ENCODE data around the gene ZNF407. TPM values are rescaled to one million over a fixed set of nuclear protein-coding genes. Genes with fewer than 3 reads are reported as not detected.
"Not testable (repeated sequence)": the region's sequence is repeated elsewhere in the genome, so short reads cannot be mapped to it uniquely, and the experiment has no call there.

ZNF407 gene
- total RNA-seq, 1 experiment from 2014 or later: 5.3 TPM

GRCh38 chr18:75101916-75102315, 504.2 kb downstream of the ZNF407 start:
- no peak for DNase-seq (ENCODE audit: low read depth)

GRCh38 chr18:75104029-75104428, 506.4 kb downstream of the ZNF407 start:
- DNase-seq (ENCODE audit: low read depth): not testable (repeated sequence)

- DNase-seq (ENCODE audit: low read depth): no peak
Observed at GRCh38 chr18:75104483-75104882, 506.8 kb downstream of the ZNF407 start.

DNA sequence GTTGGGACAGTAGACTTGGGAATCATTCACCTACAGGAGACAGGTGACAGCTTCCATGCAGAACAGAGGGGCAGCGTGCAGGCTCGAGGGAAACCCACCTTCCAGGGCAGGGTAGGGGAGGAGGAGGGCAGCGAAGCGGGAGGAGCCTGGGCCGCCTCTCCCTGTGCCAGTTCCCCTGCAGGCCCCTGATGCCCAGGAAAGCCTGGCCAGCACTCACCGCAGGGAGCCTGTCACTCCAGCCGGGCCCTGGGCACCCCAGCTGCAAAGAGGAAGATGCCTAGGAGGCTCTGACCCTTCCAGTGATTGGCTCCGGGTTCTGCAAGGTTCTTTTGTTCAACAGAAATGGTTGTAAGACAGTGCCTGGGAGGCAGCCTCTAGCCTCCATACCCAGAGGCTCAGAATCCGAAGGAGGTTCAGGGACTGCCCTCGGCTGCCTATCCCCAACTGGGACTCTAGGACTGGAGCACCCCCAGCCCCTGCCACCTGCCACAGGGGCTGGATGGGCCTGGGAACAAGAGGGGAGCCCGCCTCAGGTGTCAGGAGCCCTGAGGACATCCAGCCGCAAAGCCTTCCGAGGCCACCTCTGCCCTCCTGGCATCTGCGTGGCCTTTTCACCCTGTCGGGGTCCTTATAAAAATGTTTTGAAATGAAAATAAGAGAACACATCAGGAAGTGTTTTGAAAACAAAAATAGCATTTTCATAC, 508.0 kb downstream of the ZNF407 start:
- no peak for DNase-seq (ENCODE audit: low read depth)

DNA sequence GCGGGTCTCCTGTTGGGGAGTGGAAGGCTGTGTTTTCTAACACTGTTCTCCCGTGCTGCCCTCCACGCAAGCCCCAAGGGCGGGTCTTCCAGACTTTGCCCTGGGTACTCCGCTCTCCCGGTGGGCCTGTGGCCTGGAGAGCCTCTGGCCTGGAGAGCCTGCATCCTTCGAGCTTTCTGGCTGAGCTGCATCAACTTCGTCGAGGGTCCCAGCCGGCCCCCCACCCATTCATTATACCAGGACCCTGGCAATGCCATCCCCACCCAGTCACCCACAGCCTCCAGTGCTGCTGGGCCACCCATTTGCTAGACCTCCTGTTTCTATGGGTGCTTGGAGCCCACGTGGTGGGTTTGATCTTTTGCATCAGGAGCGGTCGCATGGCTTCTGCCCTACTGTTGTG, 509.1 kb downstream of the ZNF407 start:
- DNase-seq (ENCODE audit: low read depth): no peak

- DNase-seq (ENCODE audit: low read depth): no peak
Observed at GRCh38 chr18:75107196-75107930, 509.7 kb downstream of the ZNF407 start.

- DNase-seq (ENCODE audit: low read depth): no peak
Observed at GRCh38 chr18:75107931-75108276, 510.2 kb downstream of the ZNF407 start.

GRCh38 chr18:75108579-75109318, 511.1 kb downstream of the ZNF407 start:
- DNase-seq (ENCODE audit: low read depth): no peak

- DNase-seq (ENCODE audit: low read depth): no peak
Observed at GRCh38 chr18:75109319-75109691, 511.6 kb downstream of the ZNF407 start.

GRCh38 chr18:75109819-75110218, 512.1 kb downstream of the ZNF407 start:
- no peak for DNase-seq (ENCODE audit: low read depth)

- DNase-seq (ENCODE audit: low read depth): no peak
Observed at GRCh38 chr18:75110311-75110710, 512.6 kb downstream of the ZNF407 start.

DNA sequence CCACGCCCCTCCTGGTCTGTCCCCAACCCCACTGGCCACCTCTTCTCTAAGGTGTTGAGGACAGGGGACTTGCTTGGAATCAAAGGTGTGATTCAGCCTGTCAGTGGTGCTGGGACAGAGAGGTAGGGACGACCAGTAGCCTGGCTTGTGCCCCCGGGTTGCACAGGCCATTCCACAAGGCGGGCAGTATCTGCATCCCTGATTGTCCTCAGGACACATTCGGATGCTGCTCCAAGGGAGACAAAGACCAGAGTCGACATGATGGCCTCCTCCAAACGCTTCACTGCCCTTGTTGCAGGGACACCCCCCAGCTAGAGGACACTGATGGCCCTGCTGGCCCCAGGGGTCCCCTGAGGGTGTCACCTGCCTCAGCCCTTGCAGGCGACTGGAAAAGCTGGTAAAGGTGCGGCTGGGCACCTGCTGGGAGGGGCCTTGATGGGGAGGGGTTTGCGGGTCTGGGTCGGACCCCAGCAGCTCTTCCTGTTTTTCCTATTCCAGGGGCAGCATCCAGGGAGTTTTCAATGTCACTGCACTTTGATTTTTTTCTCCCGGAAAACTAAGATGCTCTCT, 513.3 kb downstream of the ZNF407 start:
- DNase-seq (ENCODE audit: low read depth): no peak

DNA sequence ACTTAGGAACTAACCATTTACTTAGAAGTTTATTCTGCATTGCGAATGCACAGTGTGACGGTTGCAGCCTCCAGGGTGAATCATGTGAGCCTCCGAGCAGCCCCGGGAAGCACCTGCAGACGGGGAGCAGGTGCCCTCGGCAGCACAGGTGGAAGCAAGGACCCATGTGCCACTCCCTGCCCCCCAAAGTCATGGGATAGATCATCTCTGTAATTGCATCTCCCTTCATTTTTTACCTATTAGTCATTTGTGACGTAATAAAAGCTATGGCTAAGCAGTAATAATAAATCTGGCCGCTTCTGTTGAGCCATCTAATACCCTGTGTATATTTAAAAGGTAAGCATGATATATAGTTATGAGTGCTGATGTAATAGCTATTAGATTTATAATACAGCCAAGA, 514.1 kb downstream of the ZNF407 start:
- DNase-seq (ENCODE audit: low read depth): peak; percentile 4

GRCh38 chr18:75112186-75113096, 514.8 kb downstream of the ZNF407 start:
- DNase-seq (ENCODE audit: low read depth): no peak

DNA sequence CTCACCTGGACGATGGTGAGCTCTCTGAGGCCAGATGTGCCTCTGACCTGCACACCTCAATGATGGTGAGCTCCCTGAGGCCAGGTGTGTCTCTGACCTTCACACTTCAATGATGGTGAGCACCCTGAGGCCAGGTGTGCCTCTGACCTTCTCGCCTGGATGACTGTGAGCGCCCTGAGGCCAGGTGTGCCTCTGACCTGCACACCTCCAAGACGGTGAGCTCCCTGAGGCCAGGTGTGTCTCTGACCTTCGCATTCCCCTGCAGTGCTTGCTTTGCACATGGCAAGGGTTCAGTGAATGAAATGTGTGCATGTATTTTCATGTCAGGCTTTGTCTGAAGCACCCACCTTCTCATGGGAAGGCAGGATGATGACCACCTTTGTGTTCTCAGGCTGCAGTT, 515.8 kb downstream of the ZNF407 start:
- no peak for DNase-seq (ENCODE audit: low read depth)

DNA sequence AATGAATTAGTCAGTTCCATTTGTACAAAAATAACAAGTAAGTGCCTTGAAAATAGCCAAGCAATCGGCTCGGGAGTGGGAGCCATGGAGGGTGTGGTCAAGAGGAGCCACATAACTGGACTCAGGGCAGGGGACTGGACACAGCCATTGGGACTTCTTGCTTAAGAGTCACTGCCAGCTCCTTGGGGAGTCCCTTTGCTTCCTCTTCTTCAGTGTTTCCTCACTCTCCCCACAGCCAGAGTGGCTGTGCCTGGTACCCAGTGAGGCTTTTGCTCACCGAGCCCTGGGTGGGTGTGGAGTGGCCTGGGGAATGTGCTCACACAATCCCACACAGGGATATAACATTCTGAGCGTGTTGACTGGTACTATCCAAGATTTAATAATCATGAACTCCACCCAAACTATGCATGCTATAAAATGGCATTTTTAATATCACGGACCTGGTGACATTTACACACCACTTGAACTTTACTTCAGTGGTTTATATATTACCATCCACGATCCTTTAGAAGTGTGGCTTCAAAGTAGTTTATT, 516.6 kb downstream of the ZNF407 start:
- no peak for DNase-seq (ENCODE audit: low read depth)

Other genes with a start within 250 kb of the ZNF407 start
- gene DIPK1C, start 140.6 kb upstream of the ZNF407 start, total RNA-seq (2014; rRNA removed; shearing (Covaris generic)): not detected in 2 replicates
- 24.7 and 34.7 TPM in 2 replicates for gene CNDP2, start 101.5 kb upstream of the ZNF407 start, total RNA-seq (2014; rRNA removed; shearing (Covaris generic))
- gene CNDP1, start 63.4 kb upstream of the ZNF407 start, total RNA-seq (2014; rRNA removed; shearing (Covaris generic)): not detected in 2 replicates